HG03565 (cell line): ENCODE results near the gene BARX2.

Experiments used
- ATAC-seq: cut with Tn5 transposase; IDR thresholded peaks from one replicate; pipeline ENCODE4 v1.9.1; 2021; ENCODE audit warnings: mild to moderate bottlenecking, moderate library complexity; ENCODE audit not compliant: unreplicated experiment

BARX2 gene

DNA sequence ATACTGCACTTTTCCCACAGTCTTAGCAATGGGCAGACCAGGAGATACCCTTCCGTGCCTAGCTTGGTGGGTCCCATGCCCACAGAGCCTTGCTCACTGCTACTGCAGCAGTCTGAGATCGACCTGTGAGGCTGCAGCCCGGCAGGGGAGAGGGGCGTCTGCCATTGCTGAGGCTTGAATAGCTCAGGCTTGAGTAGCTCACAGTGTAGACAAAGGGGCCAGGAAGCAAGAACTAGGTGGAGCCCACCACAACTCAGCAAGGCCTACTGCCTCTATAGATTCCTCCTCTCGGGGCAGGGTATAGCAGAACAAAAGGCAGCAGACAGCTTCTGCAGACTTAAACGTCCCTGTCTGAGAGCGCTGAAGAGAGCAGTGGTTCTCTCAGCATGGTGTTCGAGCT is 118.1 kb downstream of the BARX2 start:
- ATAC-seq: no peak
